SK-N-SH (cell line): ENCODE results near the gene CNST. TPM values are rescaled to one million over a fixed set of nuclear protein-coding genes. Genes with fewer than 3 reads are reported as not detected.

Source experiments
- CTCF ChIA-PET: fragments of 300-600, 350-600 bp; formaldehyde crosslinking; extraction: SDS; loops from one replicate; lab custom pipeline; 2021; lab: Yijun Ruan, JAX
- POLR2A ChIA-PET: fragments of 350-600 bp; sonication (Branson Sonifier 250); formaldehyde crosslinking; extraction: SDS; loops from one replicate; lab custom pipeline; 2020; ENCODE audit warnings: antibody characterized with exemption, inconsistent platforms; lab: Yijun Ruan, JAX
- DNase-seq: peaks from one replicate; pipeline ENCODE4 v3.0.0; 2012
- H2AFZ ChIP-seq: fragments of 200-600 bp; sonication (generic); 2 replicates; pipeline ENCODE4 v1.8.1; 2016; ENCODE audit warnings: antibody characterized with exemption, mild to moderate bottlenecking, low read depth
- H3F3A ChIP-seq: fragments of 200-600 bp; sonication (generic); replicated peaks from 2 replicates; pipeline ENCODE3; 2016; ENCODE audit warnings: antibody characterized with exemption, mild to moderate bottlenecking; ENCODE audit not compliant: insufficient read depth
- H3K27ac ChIP-seq, 2 experiments: fragments of 200-500 bp in 1 of 2; fragments of 200-600 bp in 1 of 2; sonication (Bioruptor generic) in 1 of 2; sonication (generic), shearing (Covaris generic) in 1 of 2; 2 replicates each; pipeline versions ENCODE4 v1.5.1 to v1.6.1; 2014 to 2016; ENCODE audit warnings: low read depth in 2 of 2, inconsistent platforms in 1 of 2, low read length in 1 of 2, mild to moderate bottlenecking in 1 of 2, mixed read lengths in 1 of 2
- H3K27me3 ChIP-seq: fragments of 200-600 bp; sonication (generic), shearing (Covaris generic); 2 replicates; pipeline ENCODE4 v1.6.1; 2016; ENCODE audit warnings: mixed run types; ENCODE audit not compliant: insufficient read depth
- H3K36me3 ChIP-seq, 2 experiments: fragments of 200-500 bp in 1 of 2; fragments of 200-600 bp in 1 of 2; sonication (Bioruptor generic) in 1 of 2; sonication (generic) in 1 of 2; replicated peaks in 1 of 2; 2 replicates each; pipeline versions ENCODE3 to v1.5.1; 2014 to 2016; ENCODE audit warnings: low read length in 1 of 2, mild to moderate bottlenecking in 1 of 2; ENCODE audit not compliant: insufficient read depth in 2 of 2, control insufficient read depth in 1 of 2
- H3K4me1 ChIP-seq, 2 experiments: fragments of 200-500 bp in 1 of 2; fragments of 200-600 bp in 1 of 2; sonication (Bioruptor generic) in 1 of 2; sonication (generic), shearing (Covaris generic) in 1 of 2; 2 replicates each; pipeline versions ENCODE4 v1.5.1 to v1.6.1; 2014 to 2016; ENCODE audit warnings: low read depth in 1 of 2, low read length in 1 of 2, mixed run types in 1 of 2; ENCODE audit not compliant: insufficient read depth in 2 of 2, control insufficient read depth in 1 of 2
- H3K4me2 ChIP-seq: fragments of 200-600 bp; sonication (generic), shearing (Covaris generic); 2 replicates; pipeline ENCODE4 v1.6.1; 2017; ENCODE audit warnings: mixed run types
- H3K4me3 ChIP-seq, 2 experiments: fragments of 200-500 bp in 1 of 2; fragments of 200-600 bp in 1 of 2; sonication (Bioruptor generic) in 1 of 2; sonication (generic), shearing (Covaris generic) in 1 of 2; 2 replicates each; pipeline versions ENCODE4 v1.5.1 to v1.8.1; 2014 to 2016; ENCODE audit warnings: low read depth in 2 of 2, inconsistent platforms in 1 of 2, low read length in 1 of 2, mild to moderate bottlenecking in 1 of 2, mixed read lengths in 1 of 2, moderate library complexity in 1 of 2
- H3K79me2 ChIP-seq: fragments of 200-600 bp; sonication (generic); 2 replicates; pipeline ENCODE4 v1.8.1; 2017; ENCODE audit warnings: mild to moderate bottlenecking; ENCODE audit not compliant: insufficient read depth
- H3K9ac ChIP-seq: fragments of 200-600 bp; sonication (generic); 2 replicates; pipeline ENCODE4 v1.6.1; 2017; ENCODE audit warnings: mixed run types
- H3K9me2 ChIP-seq: fragments of 200-600 bp; sonication (generic); 2 replicates; pipeline ENCODE4 v1.6.1; 2017; ENCODE audit warnings: mixed run types
- H3K9me3 ChIP-seq: fragments of 200-600 bp; sonication (generic); 2 replicates; pipeline ENCODE4 v1.6.1; 2017; ENCODE audit warnings: mixed run types, mild to moderate bottlenecking, moderate library complexity
- H4K20me1 ChIP-seq: fragments of 200-600 bp; sonication (generic); 2 replicates; pipeline ENCODE4 v1.6.1; 2017; ENCODE audit warnings: mild to moderate bottlenecking, mixed run types; ENCODE audit not compliant: insufficient read depth
- CHD2 ChIP-seq: fragments of 150-350 bp; IDR thresholded peaks from 2 replicates; pipeline ENCODE4 v1.6.1; 2018; ENCODE audit warnings: low read length; ENCODE audit not compliant: partially characterized antibody
- CTCF ChIP-seq: fragments of 200-600 bp; sonication (generic); IDR thresholded peaks from 2 replicates; pipeline ENCODE4 v1.6.1; 2017; ENCODE audit warnings: antibody characterized with exemption, mild to moderate bottlenecking, moderate library complexity
- EP300 ChIP-seq, 2 experiments: IDR thresholded peaks; 2 replicates each; pipeline versions ENCODE4 v1.4.0 to v1.6.1; 2012; ENCODE audit warnings: borderline replicate concordance in 1 of 2, low read depth in 1 of 2, low read length in 1 of 2
- FOXJ3 ChIP-seq: sonication (generic); formaldehyde crosslinking; IDR thresholded peaks from 2 replicates; pipeline ENCODE4 v1.5.1; 2020; ENCODE audit warnings: mild to moderate bottlenecking, missing genetic modification reagents
- FOXM1 ChIP-seq: IDR thresholded peaks from 2 replicates; pipeline ENCODE4 v1.4.0; 2012; ENCODE audit warnings: low read depth, mild to moderate bottlenecking
- GATA2 ChIP-seq: sonication (generic); formaldehyde crosslinking; IDR thresholded peaks from 2 replicates; pipeline ENCODE4 v1.5.0; 2020; ENCODE audit warnings: mild to moderate bottlenecking, missing genetic modification reagents
- JUND ChIP-seq: IDR thresholded peaks from 2 replicates; pipeline ENCODE4 v1.4.0; 2012
- MAX ChIP-seq: IDR thresholded peaks from 2 replicates; pipeline ENCODE4 v1.4.0; 2012; ENCODE audit warnings: low read depth
- MEF2A ChIP-seq: IDR thresholded peaks from 2 replicates; pipeline ENCODE4 v1.4.0; 2012; ENCODE audit warnings: low read depth, borderline replicate concordance
- NFIC ChIP-seq: IDR thresholded peaks from 2 replicates; pipeline ENCODE4 v1.4.0; 2012; ENCODE audit warnings: borderline replicate concordance
- PBX3 ChIP-seq: IDR thresholded peaks from 2 replicates; pipeline ENCODE4; 2012
- RCOR1 ChIP-seq: fragments of 150-350 bp; IDR thresholded peaks from 2 replicates; pipeline ENCODE4 v1.6.1; 2017; ENCODE audit warnings: antibody characterized with exemption, low read length
- REST ChIP-seq: IDR thresholded peaks from 2 replicates; pipeline ENCODE4 v1.6.1; 2012; ENCODE audit warnings: mild to moderate bottlenecking, low read depth, low read length, moderate library complexity
- SIN3A ChIP-seq: IDR thresholded peaks from 2 replicates; pipeline ENCODE4 v1.6.1; 2012; ENCODE audit warnings: low read depth, mild to moderate bottlenecking, low read length, moderate library complexity, borderline replicate concordance
- SMC3 ChIP-seq: IDR thresholded peaks from 2 replicates; pipeline ENCODE4 v1.6.1; 2012; ENCODE audit warnings: low read depth, low read length, improper control_type of control experiment
- TAF1 ChIP-seq: IDR thresholded peaks from 2 replicates; pipeline ENCODE4 v1.6.1; 2012; ENCODE audit warnings: low read depth, mild to moderate bottlenecking, low read length, moderate library complexity, borderline replicate concordance
- TCF12 ChIP-seq: IDR thresholded peaks from 2 replicates; pipeline ENCODE4 v1.4.0; 2012
- TEAD4 ChIP-seq: IDR thresholded peaks from 2 replicates; pipeline ENCODE4 v1.4.0; 2012; ENCODE audit warnings: mild to moderate bottlenecking, borderline replicate concordance; ENCODE audit not compliant: insufficient read depth
- USF1 ChIP-seq: IDR thresholded peaks from 2 replicates; pipeline ENCODE4 v1.4.0; 2012; ENCODE audit warnings: low read depth, borderline replicate concordance
- YY1 ChIP-seq: IDR thresholded peaks from 2 replicates; pipeline ENCODE4 v1.4.0; 2012; ENCODE audit warnings: low read depth, mild to moderate bottlenecking
- WGBS: methylation state at CpG from one replicate; pipeline ENCODE4 v1.1.6; 2017; ENCODE audit warnings: low lambda C conversion rate; 5-methylcytosine and 5-hydroxymethylcytosine counted together
- polyA plus RNA-seq, 3 experiments: library from polyadenylated mRNA; depleted of rRNA; stranded (reverse); fragments of >200 nt; gene quantifications; 2 replicates each; pipeline ENCODE4 v1.2.3, GENCODE V29; 2012

CNST gene
- polyA plus RNA-seq, 1 of the 3 experiments (the other 2 are of a cell fraction) = 21.7 TPM

GRCh38 chr1:246622035-246622652, 55.9 kb downstream of the CNST start:
- peaks cover 55% of the 10 kb centered on the region for H3K79me2 ChIP-seq
- no peak overlapping the region for H3K9ac ChIP-seq
- H3K4me2 ChIP-seq = no peak overlapping the region
- H3K9me2 ChIP-seq = no peaks in the 10 kb centered on the region
- H3K9me3 ChIP-seq = no peaks in the 10 kb centered on the region
- no peaks in the 10 kb centered on the region for H3K27me3 ChIP-seq
- H3K27ac ChIP-seq = peak overlapping the region; percentile 38 to 56; a peak in 2 of 4 replicates
- H3F3A ChIP-seq = peaks cover 6% of the 10 kb centered on the region
- no peak overlapping the region for H2AFZ ChIP-seq
- TF ChIP-seq TCF12 (no peak), REST (no peak), TAF1 (no peak), JUND (0 out of 2 replicates have a peak, but pooled peaks have one; percentile 2), GATA2 (CRISPR knock-in tag) (peak; percentile 50; the same call in 1 of the 2 replicates), RCOR1 (no peak), USF1 (no peak), SMC3 (no peak), FOXM1 (no peak), SIN3A (no peak), EP300 (IDR thresholded peaks at IDR 0.05; ENCODE audit: borderline replicate concordance in 1 of 2, low read depth in 1 of 2, low read length in 1 of 2) (no peak; a peak in 1 of 4 replicates), NFIC (no peak)
- TF ChIP-seq, all 33 proteins: peak for 2
- 47% methylated on average over 8 of the region's 8 CpGs for WGBS
- Histone ChIP-seq H3K36me3 (peaks cover 16 to 21% of the 10 kb centered on the region in 2 experiments), H3K4me1 (peaks cover 8 to 11% of the 10 kb centered on the region in 2 experiments; a peak in 3 of 4 replicates), H3K4me3 (no peak overlapping the region), H4K20me1 (no peaks in the 10 kb centered on the region)
- CTCF ChIA-PET = no interaction called here
- peak; percentile 52 for DNase-seq
- POLR2A ChIA-PET = no interaction called here

- H3F3A ChIP-seq = peaks cover 4% of the 10 kb centered on the region
- no peaks in the 10 kb centered on the region for H3K9me2 ChIP-seq
- no peak overlapping the region for H3K4me2 ChIP-seq
- peaks cover 20 to 28% of the 10 kb centered on the region in 2 experiments for H3K36me3 ChIP-seq
- peaks cover 5 to 8% of the 10 kb centered on the region in 2 experiments; a peak in 2 of 4 replicates for H3K4me1 ChIP-seq
- ChIA-PET CTCF (no interaction called here), POLR2A (no interaction called here)
- no peaks in the 10 kb centered on the region for H3K27me3 ChIP-seq
- peaks cover 47% of the 10 kb centered on the region; the same call in 1 of the 2 replicates for H3K79me2 ChIP-seq
- H3K9ac ChIP-seq = no peak overlapping the region
- DNase-seq = no peak
- WGBS = 94% methylated on average over 5 of the region's 5 CpGs
- H3K27ac ChIP-seq = no peak overlapping the region
- H3K9me3 ChIP-seq = no peaks in the 10 kb centered on the region
- no peak overlapping the region for H2AFZ ChIP-seq
- no peaks in the 10 kb centered on the region for H4K20me1 ChIP-seq
- no peak overlapping the region for H3K4me3 ChIP-seq
- TF ChIP-seq PBX3 (no peak), SMC3 (no peak), MAX (no peak), YY1 (no peak), TEAD4 (no peak), FOXJ3 (CRISPR knock-in tag) (no peak), SIN3A (no peak), MEF2A (no peak), CTCF (no peak), EP300 (IDR thresholded peaks at IDR 0.05; ENCODE audit: borderline replicate concordance in 1 of 2, low read depth in 1 of 2, low read length in 1 of 2) (no peak), CHD2 (no peak), GATA2 (CRISPR knock-in tag) (no peak), NFIC (no peak)
These were observed 57.8 kb downstream of the CNST start for GRCh38 chr1:246624091-246624490.
